Measurements from ENCODE around the gene PANK3.
"Not testable (repeated sequence)": the region's sequence is repeated elsewhere in the genome, so short reads cannot be mapped to it uniquely, and the experiment has no call there.

Gene PANK3

DNA sequence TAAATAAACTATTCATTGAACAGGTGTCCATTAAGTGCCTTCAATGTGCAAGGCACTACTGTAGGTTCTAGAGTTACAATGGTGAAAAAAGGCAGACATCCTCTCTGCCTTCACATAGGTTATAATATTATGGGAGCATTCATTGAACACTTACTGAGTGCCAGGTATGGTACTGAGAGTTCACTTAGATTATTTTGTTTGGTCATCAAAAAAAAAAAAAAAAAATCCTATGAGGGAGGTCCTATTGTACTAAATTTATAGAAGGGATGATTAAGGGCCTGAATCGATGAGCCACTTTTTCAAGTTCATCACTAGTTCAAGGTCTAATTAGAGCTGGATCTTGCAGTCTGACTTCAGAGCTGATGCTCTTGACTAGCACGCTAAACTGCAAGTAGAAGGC is 22.8 kb upstream of the PANK3 start:
- Histone ChIP-seq H3K36me3 (ENCODE audit: control insufficient read depth, insufficient read depth, low read length) (no peaks in the 10 kb centered on the region), H3K27me3 (replicated peaks; ENCODE audit: control insufficient read depth, insufficient read depth, low read length) (no peaks in the 10 kb centered on the region), H3K4me3 (replicated peaks; ENCODE audit: low read depth, low read length) (no peak overlapping the region)
- TF ChIP-seq, protein P1, sequence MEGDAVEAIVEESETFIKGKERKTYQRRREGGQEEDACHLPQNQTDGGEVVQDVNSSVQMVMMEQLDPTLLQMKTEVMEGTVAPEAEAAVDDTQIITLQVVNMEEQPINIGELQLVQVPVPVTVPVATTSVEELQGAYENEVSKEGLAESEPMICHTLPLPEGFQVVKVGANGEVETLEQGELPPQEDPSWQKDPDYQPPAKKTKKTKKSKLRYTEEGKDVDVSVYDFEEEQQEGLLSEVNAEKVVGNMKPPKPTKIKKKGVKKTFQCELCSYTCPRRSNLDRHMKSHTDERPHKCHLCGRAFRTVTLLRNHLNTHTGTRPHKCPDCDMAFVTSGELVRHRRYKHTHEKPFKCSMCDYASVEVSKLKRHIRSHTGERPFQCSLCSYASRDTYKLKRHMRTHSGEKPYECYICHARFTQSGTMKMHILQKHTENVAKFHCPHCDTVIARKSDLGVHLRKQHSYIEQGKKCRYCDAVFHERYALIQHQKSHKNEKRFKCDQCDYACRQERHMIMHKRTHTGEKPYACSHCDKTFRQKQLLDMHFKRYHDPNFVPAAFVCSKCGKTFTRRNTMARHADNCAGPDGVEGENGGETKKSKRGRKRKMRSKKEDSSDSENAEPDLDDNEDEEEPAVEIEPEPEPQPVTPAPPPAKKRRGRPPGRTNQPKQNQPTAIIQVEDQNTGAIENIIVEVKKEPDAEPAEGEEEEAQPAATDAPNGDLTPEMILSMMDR (IDR thresholded peaks at IDR 0.05; ENCODE audit: insufficient read depth, low read length, poor library complexity, severe bottlenecking): no peak
- DNase-seq (ENCODE audit: extremely low read depth, insufficient read length): no peak

DNA sequence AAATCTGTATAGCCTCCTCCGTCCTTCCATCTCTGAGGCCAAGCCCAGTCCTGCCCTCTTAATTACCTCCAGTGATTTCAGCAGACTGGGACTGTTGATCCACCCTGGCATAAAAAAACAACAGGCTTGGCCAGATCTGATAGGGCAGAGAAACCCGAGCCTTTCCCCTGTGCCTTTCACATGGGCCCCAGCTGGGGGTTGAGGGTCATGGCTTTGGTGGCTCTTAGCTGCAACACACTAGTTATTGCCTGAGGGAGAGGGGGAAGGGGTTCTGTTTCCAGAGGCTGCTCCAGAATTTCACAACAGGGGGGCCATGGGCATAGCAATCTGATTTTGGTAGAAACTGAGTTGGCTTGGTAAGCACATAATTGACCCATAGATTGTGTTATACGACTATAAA is 21.2 kb upstream of the PANK3 start:
- TF ChIP-seq, protein P1 (IDR thresholded peaks at IDR 0.05; ENCODE audit: insufficient read depth, low read length, poor library complexity, severe bottlenecking): no peak
- no peak for DNase-seq (ENCODE audit: extremely low read depth, insufficient read length)
- no peaks in the 10 kb centered on the region for H3K36me3 ChIP-seq (ENCODE audit: control insufficient read depth, insufficient read depth, low read length)
- H3K27me3 ChIP-seq (replicated peaks; ENCODE audit: control insufficient read depth, insufficient read depth, low read length): no peaks in the 10 kb centered on the region
- no peak overlapping the region for H3K4me3 ChIP-seq (replicated peaks; ENCODE audit: low read depth, low read length)

DNA sequence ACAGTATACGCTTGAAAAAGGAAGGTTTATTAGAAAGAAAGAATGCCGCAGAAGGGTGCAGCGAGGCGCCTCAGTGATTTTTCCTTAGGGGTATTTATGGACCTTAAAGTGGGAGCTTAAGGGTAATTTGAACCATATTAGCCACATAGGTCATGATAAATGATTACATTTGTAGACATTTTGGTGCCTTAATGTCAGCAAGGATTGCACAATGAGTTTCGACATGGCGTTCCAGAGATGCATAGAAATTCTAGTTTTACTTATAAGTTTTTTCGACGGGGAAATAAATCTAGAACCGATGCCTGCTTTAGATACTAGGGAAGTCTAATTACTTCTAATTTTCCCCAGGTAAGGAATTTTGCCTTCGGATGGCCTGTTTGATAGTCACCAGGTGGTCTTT is 20.7 kb upstream of the PANK3 start:
- no peak overlapping the region for H3K4me3 ChIP-seq (replicated peaks; ENCODE audit: low read depth, low read length)
- no peak for DNase-seq (ENCODE audit: extremely low read depth, insufficient read length)
- no peaks in the 10 kb centered on the region for H3K27me3 ChIP-seq (replicated peaks; ENCODE audit: control insufficient read depth, insufficient read depth, low read length)
- TF ChIP-seq, protein P1 (IDR thresholded peaks at IDR 0.05; ENCODE audit: insufficient read depth, low read length, poor library complexity, severe bottlenecking): no peak
- no peaks in the 10 kb centered on the region for H3K36me3 ChIP-seq (ENCODE audit: control insufficient read depth, insufficient read depth, low read length)

DNA sequence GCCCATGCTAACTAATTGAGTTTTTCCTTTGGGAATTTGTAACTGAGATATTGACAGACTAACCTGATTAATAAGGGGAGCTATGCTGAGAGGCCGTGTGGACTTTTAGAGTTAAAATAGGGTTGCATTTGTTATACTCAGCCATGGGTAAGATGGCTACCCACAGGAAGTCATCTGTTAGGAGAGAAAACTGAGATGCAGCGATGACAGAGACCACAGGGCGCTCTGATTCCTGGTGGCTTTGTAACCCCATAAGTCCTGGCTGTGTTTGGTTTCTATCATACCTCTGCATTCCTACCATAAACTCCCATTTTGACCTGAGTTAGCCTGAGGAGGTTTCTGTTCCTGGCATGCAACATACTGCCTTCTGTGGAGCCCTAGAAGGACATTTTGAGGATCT is 19.5 kb upstream of the PANK3 start:
- Histone ChIP-seq H3K27me3 (replicated peaks; ENCODE audit: control insufficient read depth, insufficient read depth, low read length) (no peaks in the 10 kb centered on the region), H3K36me3 (ENCODE audit: control insufficient read depth, insufficient read depth, low read length) (no peaks in the 10 kb centered on the region), H3K4me3 (replicated peaks; ENCODE audit: low read depth, low read length) (no peak overlapping the region)
- DNase-seq (ENCODE audit: extremely low read depth, insufficient read length): no peak
- TF ChIP-seq, protein P1 (IDR thresholded peaks at IDR 0.05; ENCODE audit: insufficient read depth, low read length, poor library complexity, severe bottlenecking): no peak

DNA sequence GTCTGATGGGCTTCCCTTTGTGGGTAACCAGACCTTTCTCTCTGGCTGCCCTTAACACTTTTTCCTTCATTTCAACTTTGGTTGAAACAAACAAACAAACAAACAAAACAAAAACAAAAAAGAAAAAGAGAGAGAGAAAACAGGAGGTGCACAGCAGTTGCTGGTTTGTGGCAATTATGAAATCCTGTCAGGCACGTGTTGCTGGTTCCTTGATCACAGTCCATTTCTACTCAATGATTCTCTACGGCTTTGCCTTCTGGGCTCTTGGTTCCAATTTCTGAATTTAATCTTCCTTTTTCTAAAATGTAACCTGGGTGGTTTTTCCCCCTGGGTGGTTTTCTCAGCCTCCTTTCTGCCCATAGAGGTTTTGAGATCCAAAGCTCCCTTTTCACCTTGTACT is 17.8 kb upstream of the PANK3 start:
- TF ChIP-seq, protein P1 (IDR thresholded peaks at IDR 0.05; ENCODE audit: insufficient read depth, low read length, poor library complexity, severe bottlenecking): no peak

DNA sequence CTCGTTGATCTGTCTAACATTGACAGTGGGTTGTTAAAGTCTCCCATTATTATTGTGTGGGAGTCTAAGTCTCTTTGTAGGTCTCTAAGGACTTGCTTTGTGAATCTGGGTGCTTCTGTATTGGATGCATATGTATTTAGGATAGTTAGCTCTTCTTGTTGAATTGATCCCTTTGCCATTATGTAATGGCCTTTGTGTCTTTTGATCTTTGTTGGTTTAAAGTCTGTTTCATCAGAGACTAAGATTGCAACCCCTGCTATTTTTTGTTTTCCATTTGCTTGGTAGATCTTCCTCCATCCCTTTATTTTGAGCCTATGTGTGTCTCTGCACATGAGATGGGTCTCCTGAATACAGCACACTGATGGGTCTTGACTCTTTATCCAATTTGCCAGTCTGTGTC is 17.0 kb upstream of the PANK3 start:
- not testable (repeated sequence) for H3K36me3 ChIP-seq (ENCODE audit: control insufficient read depth, insufficient read depth, low read length); H3K4me3 ChIP-seq (replicated peaks; ENCODE audit: low read depth, low read length); H3K27me3 ChIP-seq (replicated peaks; ENCODE audit: control insufficient read depth, insufficient read depth, low read length); DNase-seq (ENCODE audit: extremely low read depth, insufficient read length)

More for the DNA sequence above, 17.8 kb upstream of the PANK3 start:
- no peaks in the 10 kb centered on the region for H3K27me3 ChIP-seq (replicated peaks; ENCODE audit: control insufficient read depth, insufficient read depth, low read length)
- no peak overlapping the region for H3K4me3 ChIP-seq (replicated peaks; ENCODE audit: low read depth, low read length)
- H3K36me3 ChIP-seq (ENCODE audit: control insufficient read depth, insufficient read depth, low read length): no peaks in the 10 kb centered on the region
- DNase-seq (ENCODE audit: extremely low read depth, insufficient read length): no peak

Measured in GM06990 (cell line).